Thoracic aorta endothelial cell (primary cell): ENCODE data around the gene CACNA1I. TPM values are rescaled to one million over a fixed set of nuclear protein-coding genes. Genes with fewer than 3 reads are reported as not detected.

ENCODE experiments used
- total RNA-seq: library from RNA; depleted of rRNA; stranded (reverse); fragments of >200 nt; gene quantifications from 2 replicates; pipeline ENCODE4 v1.2.3, GENCODE V29; 2012

The CACNA1I gene
- total RNA-seq: not detected in 2 replicates

DNA sequence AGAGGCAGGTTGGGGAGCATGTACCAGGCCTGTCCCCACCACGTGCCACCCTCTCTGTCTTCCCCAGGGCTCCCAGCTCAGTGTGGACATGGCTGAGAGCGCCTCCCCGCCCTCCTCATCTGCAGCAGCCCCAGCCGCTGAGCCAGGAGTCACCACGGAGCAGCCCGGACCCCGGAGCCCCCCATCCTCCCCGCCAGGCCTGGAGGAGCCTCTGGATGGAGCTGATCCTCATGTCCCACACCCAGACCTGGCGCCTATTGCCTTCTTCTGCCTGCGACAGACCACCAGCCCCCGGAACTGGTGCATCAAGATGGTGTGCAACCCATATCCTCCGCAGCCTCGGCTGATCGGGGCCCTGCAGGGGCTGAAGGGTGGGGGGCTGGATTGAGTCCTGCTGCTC lies at the start of gene CACNA1I:
CACNA1I (plus strand) TSS at position 89 of the 400 bp plus-strand sequence; CDS start at position 89, 0 bp downstream.

DNA sequence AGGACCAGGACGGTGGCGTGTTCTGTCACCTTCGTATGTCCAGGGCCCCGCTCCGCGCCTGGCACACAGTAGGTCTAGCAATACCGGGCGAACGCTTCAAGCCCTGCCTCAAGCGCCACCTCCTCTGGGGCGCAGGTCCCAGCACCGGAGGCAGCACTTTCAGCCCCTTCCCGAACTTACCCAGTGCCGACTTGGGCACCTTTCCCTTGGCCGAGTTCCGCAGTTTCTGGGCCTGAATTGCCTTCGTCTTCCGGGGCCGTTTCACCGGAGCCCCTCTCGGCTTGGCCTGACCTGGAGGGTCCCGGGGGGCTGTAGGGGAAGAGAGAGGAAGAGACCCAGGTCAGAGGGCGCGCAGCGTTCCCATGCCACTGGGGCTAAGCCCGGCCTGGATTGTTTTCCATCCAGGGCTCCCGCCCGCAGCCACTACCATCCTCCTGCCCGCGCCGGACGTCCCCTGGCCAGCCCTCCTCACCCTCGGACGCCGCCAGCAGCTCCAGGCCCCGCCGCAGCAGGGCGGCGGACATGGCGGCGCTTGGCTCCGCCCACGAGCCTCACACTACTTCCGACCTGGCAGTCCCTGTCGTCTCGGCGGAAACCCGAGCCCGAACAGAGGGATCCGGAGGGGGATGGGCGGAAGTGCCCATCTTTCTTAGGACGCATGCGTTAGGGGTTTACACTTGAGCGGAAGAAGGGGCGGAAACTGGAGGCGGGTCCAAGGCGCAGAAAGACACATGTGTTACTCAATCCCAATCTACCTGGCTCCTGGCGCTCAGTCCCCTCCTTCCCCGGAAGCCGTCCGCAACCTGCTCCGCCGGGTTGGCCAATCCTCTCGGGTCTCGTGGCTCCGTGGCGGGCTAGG lies 38.1 kb upstream of the CACNA1I start, which contains the start of gene RPS19BP1:
RPS19BP1 (minus strand) TSS at position 534 of the 859 bp plus-strand sequence; CDS start at position 524, 10 bp downstream.

Other genes starting within 250 kb of the CACNA1I start
- 1.7 and 2.8 TPM in 2 replicates for gene SYNGR1, start 220.8 kb upstream of the CACNA1I start, total RNA-seq
- gene TAB1, start 171.0 kb upstream of the CACNA1I start, total RNA-seq: 11.6 and 14.8 TPM in 2 replicates
- gene MGAT3, start 113.7 kb upstream of the CACNA1I start, total RNA-seq: not detected in 2 replicates
- gene MIEF1, start 68.5 kb upstream of the CACNA1I start, total RNA-seq: 34.3 and 42.6 TPM in 2 replicates
- gene ATF4, start 50.2 kb upstream of the CACNA1I start, total RNA-seq: 228 and 263 TPM in 2 replicates
- gene RPS19BP1, start 38.0 kb upstream of the CACNA1I start, total RNA-seq: 43.4 and 68.9 TPM in 2 replicates